GM12878 (cell line): ENCODE results near the gene OTOG. TPM values are rescaled to one million over a fixed set of nuclear protein-coding genes. Genes with fewer than 3 reads are reported as not detected.

Experiments used
- ATAC-seq: fragments of 200-7000 bp; cut with Tn5 transposase; 3 replicates; pipeline ENCODE4 v1.9.1; 2020; ENCODE audit warnings: mild to moderate bottlenecking, moderate library complexity
- BruUV-seq: library from RNA; stranded (reverse); fragments of 400-500 nt; replicated peaks from 2 replicates; lab custom pipeline; 2021; lab: Mats Ljungman, UMichigan
- CTCF ChIA-PET: fragments of 300-600 bp; sonication (Branson Sonifier 250); formaldehyde crosslinking; extraction: SDS; loops from one replicate; lab custom pipeline; 2021; ENCODE audit warnings: inconsistent platforms; lab: Yijun Ruan, JAX
- POLR2A ChIA-PET: fragments of 350-600 bp; formaldehyde crosslinking; extraction: SDS; loops from one replicate; lab custom pipeline; 2021; ENCODE audit warnings: inconsistent platforms; lab: Charles Lee
- RAD21 ChIA-PET: fragments of 300-600 bp; sonication (Branson Sonifier 250); formaldehyde crosslinking; loops from one replicate; lab custom pipeline; 2023; ENCODE audit warnings: antibody characterized with exemption; ENCODE audit not compliant: unreplicated experiment; lab: Charles Lee
- SMC1A ChIA-PET: fragments of 300-600 bp; sonication (Branson Sonifier 250); formaldehyde crosslinking; loops from one replicate; lab custom pipeline; 2023; ENCODE audit not compliant: unreplicated experiment, uncharacterized antibody; lab: Charles Lee
- DNase-seq: peaks from one replicate; pipeline ENCODE4 v3.0.0-alpha.2; 2011; ENCODE audit warnings: low read depth, low spot score
- FAIRE-seq: peaks from 3 replicates; lab custom pipeline; 2011; peaks lifted over from hg19 to GRCh38; lab: Jason Lieb, UNC
- H2AFZ ChIP-seq: 2 replicates; pipeline ENCODE4 v1.6.0; 2011; ENCODE audit warnings: low read depth, low read length, control low read depth; ENCODE audit not compliant: control insufficient read depth
- H3K27ac ChIP-seq: 2 replicates; pipeline ENCODE4 v1.5.1; 2011; ENCODE audit warnings: control low read depth; ENCODE audit not compliant: control insufficient read depth, insufficient read depth
- H3K27me3 ChIP-seq, 2 experiments: replicated peaks in 1 of 2; 2 replicates each; pipeline versions ENCODE4 v1.6.0 to v1.6.1; 2011; ENCODE audit warnings: low read length in 1 of 2; ENCODE audit not compliant: control insufficient read depth in 2 of 2, insufficient read depth in 2 of 2
- H3K36me3 ChIP-seq, 2 experiments: 2 replicates each; pipeline ENCODE4 v1.5.1; 2011; ENCODE audit warnings: low read length in 1 of 2; ENCODE audit not compliant: control insufficient read depth in 2 of 2, insufficient read depth in 2 of 2
- H3K4me1 ChIP-seq: 2 replicates; pipeline ENCODE4 v1.6.1; 2011; ENCODE audit warnings: mild to moderate bottlenecking, low read length, moderate library complexity, mixed read lengths; ENCODE audit not compliant: control insufficient read depth, insufficient read depth
- H3K4me2 ChIP-seq: 2 replicates; pipeline ENCODE4 v1.6.0; 2011; ENCODE audit warnings: control low read depth; ENCODE audit not compliant: control insufficient read depth, insufficient read depth
- H3K4me3 ChIP-seq: fragments of 200-600 bp; sonication (generic); 2 replicates; pipeline ENCODE4 v1.5.1; 2016
- H3K79me2 ChIP-seq: 2 replicates; pipeline ENCODE4 v1.6.0; 2011; ENCODE audit warnings: low read length; ENCODE audit not compliant: control insufficient read depth, insufficient read depth
- H3K9ac ChIP-seq: 2 replicates; pipeline ENCODE4 v1.8.0; 2011; ENCODE audit warnings: low read length, control low read depth, mixed read lengths; ENCODE audit not compliant: control insufficient read depth, insufficient read depth
- H3K9me3 ChIP-seq: replicated peaks from 3 replicates; pipeline ENCODE4 v1.5.1; 2011; ENCODE audit warnings: mild to moderate bottlenecking, low read length; ENCODE audit not compliant: control insufficient read depth, insufficient read depth
- H4K20me1 ChIP-seq: 2 replicates; pipeline ENCODE4 v1.6.0; 2011; ENCODE audit not compliant: control insufficient read depth, insufficient read depth
- NFYB ChIP-seq: IDR thresholded peaks from 2 replicates; pipeline ENCODE4 v1.6.1; 2011; ENCODE audit warnings: low read depth, mild to moderate bottlenecking, low read length, improper control_type of control experiment, moderate library complexity; ENCODE audit not compliant: insufficient read depth
- SPI1 ChIP-seq: IDR thresholded peaks from 2 replicates; pipeline ENCODE4 v1.6.1; 2011; ENCODE audit warnings: low read depth, mild to moderate bottlenecking, low read length, moderate library complexity, borderline replicate concordance; ENCODE audit not compliant: insufficient read depth
- STAT1 ChIP-seq: fragments of 450-650 bp; conservative IDR thresholded peaks from 2 replicates; pipeline ENCODE4 v1.6.1; 2014; ENCODE audit warnings: antibody characterized with exemption, mild to moderate bottlenecking
- YBX1 ChIP-seq: fragments of 450-650 bp; IDR thresholded peaks from 2 replicates; pipeline ENCODE4 v1.6.1; 2016; ENCODE audit warnings: antibody characterized with exemption
- ZNF274 ChIP-seq: IDR thresholded peaks from one replicate; pipeline ENCODE4 v1.8.0; 2011; ENCODE audit not compliant: insufficient read length, insufficient read depth
- ZNF622 ChIP-seq: fragments of 450-650 bp; IDR thresholded peaks from 2 replicates; pipeline ENCODE4 v1.6.1; 2017; ENCODE audit warnings: mild to moderate bottlenecking, inconsistent platforms
- WGBS: methylation state at CpG from one replicate; pipeline ENCODE4 v1.1.6; 2016; ENCODE audit warnings: low lambda C conversion rate; ENCODE audit not compliant: insufficient replicate concordance, insufficient coverage; ENCODE audit errors: missing lambda C conversion rate; 5-methylcytosine and 5-hydroxymethylcytosine counted together
- in situ Hi-C: fragments of 300-500 bp; cut with MboI; formaldehyde crosslinking; loops from 9 replicates; pipeline ENCODE4 v1.14.3; 2018; ENCODE audit warnings: mixed read lengths
- intact Hi-C: fragments of 100-400 bp; cut with micrococcal nuclease; formaldehyde crosslinking; loops from one replicate; pipeline ENCODE4 v1.14.2; 2022; ENCODE audit not compliant: unreplicated experiment
- polyA plus RNA-seq, 11 experiments: library from polyadenylated mRNA; depleted of rRNA in 4 of 11; unstranded in 6 of 11; stranded (reverse) in 5 of 11; fragments of >200 nt; fragmentation: Nextera tagmentation in 4 of 11; fragmentation: Illumina TruSeq in 1 of 11; extraction: Ambion mirVana in 4 of 11; extraction: Trizol in 1 of 11; gene quantifications; 1 replicate in 1 of 11; 2 replicates in 10 of 11; pipeline versions ENCODE4 v1.2.1 to v1.2.3, GENCODE V29; 2011 to 2016; ENCODE audit warnings: inconsistent platforms in 2 of 11, missing spikeins in 2 of 11, low read depth in 1 of 11
- total RNA-seq, 4 experiments: library from RNA; depleted of rRNA in 3 of 4; stranded (reverse); fragments of >200 nt in 3 of 4; fragmentation: Illumina TruSeq in 1 of 4; extraction: Trizol in 1 of 4; gene quantifications; 2 replicates each; pipeline versions ENCODE4 v1.2.1 to v1.2.3, GENCODE V29; 2013 to 2021
- TF ChIP-seq, protein P1 (sequence below): fragments of 450-650 bp; formaldehyde crosslinking; IDR thresholded peaks from 2 replicates; pipeline ENCODE4 v1.4.0; 2022; ENCODE audit warnings: mild to moderate bottlenecking, moderate library complexity

OTOG gene
- total and polyA plus RNA-seq, 10 of the 15 experiments (the other 5 are each of a cell fraction or from before 2014, with no cell fraction given), result not detected

DNA sequence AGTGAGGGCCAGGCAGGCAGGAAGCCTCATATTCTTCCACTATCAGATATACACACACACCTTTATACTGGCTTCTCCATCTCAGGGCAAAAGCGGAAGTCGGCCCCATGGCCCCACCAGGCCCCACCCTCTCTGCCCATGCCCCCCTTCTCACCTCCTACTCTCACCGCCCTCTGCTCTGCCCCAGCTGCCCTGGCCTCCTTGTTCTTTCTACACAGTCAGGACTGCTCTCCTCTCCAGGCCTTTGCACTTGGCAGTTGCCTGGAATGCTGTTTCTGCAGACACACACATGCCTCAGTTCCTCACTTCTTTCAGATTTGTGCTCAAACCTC is 25.3 kb downstream of the OTOG start:
- DNase-seq, result no peak

More for the DNA sequence above, 25.3 kb downstream of the OTOG start:
- Histone ChIP-seq H3K36me3 (no peaks in the 10 kb centered on the region), H3K4me2 (no peak overlapping the region), H4K20me1 (no peaks in the 10 kb centered on the region), H2AFZ (no peak overlapping the region), H3K9me3 (no peaks in the 10 kb centered on the region), H3K79me2 (no peaks in the 10 kb centered on the region), H3K4me1 (no peaks in the 10 kb centered on the region), H3K9ac (no peak overlapping the region), H3K4me3 (no peak overlapping the region), H3K27me3 (no peaks in the 10 kb centered on the region), H3K27ac (no peak overlapping the region)
- CTCF ChIA-PET, result no interaction called here
- no CpG with 5 or more reads among the region's 3 CpGs for WGBS
- RAD21 ChIA-PET, result no interaction called here
- POLR2A ChIA-PET, result no interaction called here
- SMC1A ChIA-PET, result no interaction called here
- BruUV-seq, result no TSS peak
- in situ Hi-C loops (no loop called here), intact Hi-C loops (no loop called here)
- no peak for TF ChIP-seq YBX1
- TF ChIP-seq ZNF274, result no peak
- no peak for TF ChIP-seq NFYB
- no peak for TF ChIP-seq STAT1
- TF ChIP-seq SPI1, result peak; percentile 39
- TF ChIP-seq, protein P1, sequence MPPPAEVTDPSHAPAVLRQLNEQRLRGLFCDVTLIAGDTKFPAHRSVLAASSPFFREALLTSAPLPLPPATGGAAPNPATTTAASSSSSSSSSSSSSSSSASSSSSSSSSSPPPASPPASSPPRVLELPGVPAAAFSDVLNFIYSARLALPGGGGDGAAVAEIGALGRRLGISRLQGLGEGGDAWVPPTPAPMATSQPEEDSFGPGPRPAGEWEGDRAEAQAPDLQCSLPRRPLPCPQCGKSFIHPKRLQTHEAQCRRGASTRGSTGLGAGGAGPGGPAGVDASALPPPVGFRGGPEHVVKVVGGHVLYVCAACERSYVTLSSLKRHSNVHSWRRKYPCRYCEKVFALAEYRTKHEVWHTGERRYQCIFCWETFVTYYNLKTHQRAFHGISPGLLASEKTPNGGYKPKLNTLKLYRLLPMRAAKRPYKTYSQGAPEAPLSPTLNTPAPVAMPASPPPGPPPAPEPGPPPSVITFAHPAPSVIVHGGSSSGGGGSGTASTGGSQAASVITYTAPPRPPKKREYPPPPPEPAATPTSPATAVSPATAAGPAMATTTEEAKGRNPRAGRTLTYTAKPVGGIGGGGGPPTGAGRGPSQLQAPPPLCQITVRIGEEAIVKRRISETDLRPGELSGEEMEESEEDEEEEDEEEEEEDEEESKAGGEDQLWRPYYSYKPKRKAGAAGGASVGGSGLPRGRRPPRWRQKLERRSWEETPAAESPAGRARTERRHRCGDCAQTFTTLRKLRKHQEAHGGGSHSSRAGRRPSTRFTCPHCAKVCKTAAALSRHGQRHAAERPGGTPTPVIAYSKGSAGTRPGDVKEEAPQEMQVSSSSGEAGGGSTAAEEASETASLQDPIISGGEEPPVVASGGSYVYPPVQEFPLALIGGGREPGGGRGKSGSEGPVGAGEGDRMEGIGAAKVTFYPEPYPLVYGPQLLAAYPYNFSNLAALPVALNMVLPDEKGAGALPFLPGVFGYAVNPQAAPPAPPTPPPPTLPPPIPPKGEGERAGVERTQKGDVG (CRISPR knock-in tag), result no peak
- TF ChIP-seq ZNF622, result no peak
- ATAC-seq (peak; percentile 77), FAIRE-seq (no peak)
